Stimulated activated CD4-positive, alpha-beta T cell treated with anti-CD3 and anti-CD28 coated beads, TNF-alpha, amount 100 ng/mL, for 1 hour (primary cell): ENCODE measurements around the gene NKD2.
"Not testable (repeated sequence)": the region's sequence is repeated elsewhere in the genome, so short reads cannot be mapped to it uniquely, and the experiment has no call there.

Source experiments
- DNase-seq, 3 donors: peaks; one replicate each; pipeline ENCODE4 v3.0.0-alpha.2; 2020; ENCODE audit warnings: low read depth in 3 of 3, low spot score in 1 of 3

Gene NKD2

DNA sequence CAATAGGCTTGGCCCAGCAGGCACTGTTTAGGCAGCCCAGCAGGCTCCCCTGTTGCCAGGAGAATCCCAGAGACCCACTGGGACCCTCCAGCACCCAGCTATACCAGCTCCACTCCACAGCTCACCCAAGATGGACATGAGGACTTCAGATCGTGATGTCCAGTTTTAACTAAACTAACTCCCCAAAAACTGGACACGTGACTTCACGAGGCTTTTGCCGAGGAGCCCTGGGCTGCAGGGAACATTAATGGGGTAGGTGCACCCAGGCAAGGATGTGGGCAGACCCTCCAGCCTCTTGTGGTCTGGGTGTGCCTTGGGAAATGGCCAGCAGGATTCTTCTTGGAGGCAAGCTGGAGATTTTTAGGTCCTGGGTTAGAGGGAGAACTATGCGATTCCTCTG, 8.9 kb upstream of the NKD2 start:
- DNase-seq = no peak

DNA sequence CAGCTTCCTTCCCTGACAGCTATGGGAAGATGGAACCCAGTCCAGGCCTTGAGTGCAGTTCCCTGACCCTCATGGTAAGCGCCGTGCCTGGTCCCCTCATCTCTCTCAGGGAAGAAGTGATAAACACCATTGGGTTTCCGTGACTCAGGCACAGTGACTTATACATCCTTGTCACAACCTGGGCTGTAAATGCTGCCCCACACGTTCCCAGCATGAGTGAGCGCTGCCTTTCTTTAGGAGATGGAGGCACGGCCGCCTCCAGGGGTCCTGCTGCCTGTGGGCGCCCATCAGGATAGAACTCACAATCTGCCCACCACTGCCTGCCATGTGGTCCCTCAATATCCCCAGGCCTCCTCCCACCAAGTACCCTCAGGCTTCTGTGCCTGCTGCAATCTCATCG, 8.3 kb upstream of the NKD2 start:
- DNase-seq = no peak

DNA sequence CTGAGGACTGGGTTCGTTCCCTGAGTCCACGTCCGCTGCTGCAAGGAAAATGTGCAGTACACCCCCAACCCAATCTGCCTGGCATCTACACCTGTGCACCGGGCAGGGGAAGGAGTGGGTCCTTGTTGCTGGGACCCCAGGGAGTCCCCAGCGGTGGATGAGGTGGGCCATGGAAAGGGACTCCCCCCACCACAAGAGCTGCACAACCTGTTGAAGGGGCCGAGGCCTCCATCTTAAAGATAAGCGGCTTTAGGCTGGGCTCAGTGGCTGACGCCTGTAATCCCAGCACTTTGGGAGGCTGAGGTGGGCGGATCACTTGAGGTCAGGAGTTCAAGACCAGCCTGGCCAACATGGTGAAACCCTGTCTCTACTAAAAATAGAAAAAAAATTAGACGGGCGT, 7.8 kb upstream of the NKD2 start:
- DNase-seq = not testable (repeated sequence)

DNA sequence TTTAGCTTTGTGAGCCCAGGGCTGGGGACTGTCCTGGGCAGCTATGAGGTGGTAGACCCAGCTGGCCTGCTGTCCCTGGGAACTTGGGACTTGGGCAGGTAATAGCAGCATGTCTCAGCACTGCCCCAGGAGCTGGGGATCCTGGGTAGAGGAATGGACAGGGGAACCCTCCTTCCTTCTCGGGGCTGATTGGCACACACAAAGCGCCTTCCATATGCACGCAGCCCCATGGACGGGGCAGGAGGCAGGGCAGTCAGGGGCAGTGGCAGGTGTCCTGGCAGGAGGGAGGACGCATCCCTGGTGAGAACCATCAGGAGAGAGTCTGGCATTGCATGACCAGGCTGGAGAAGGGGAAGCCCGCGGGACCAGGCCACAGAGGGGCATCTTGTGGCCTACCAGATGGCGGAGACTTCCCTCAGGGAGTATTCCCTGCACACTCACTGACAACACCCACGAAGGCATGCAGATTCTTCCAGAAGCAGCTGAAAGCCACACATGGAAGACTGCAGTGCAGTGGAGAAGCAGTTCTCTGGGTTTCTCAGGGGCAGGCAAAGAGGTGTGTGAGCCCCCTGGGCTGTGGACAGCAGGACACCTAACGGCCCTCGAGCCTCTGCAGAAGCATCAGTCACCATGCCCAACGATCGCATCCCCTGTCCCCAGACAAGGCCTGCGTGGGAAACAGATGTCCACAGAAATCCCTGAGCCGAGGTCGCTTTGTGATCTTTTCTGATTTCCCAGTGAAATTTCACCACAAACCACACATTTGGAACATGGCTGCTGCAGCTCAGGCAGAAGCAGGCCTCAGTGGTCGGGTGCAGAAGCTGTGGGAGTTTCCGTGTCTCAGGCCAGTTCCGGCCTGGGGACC, 7.0 kb upstream of the NKD2 start:
- DNase-seq = no peak

DNA sequence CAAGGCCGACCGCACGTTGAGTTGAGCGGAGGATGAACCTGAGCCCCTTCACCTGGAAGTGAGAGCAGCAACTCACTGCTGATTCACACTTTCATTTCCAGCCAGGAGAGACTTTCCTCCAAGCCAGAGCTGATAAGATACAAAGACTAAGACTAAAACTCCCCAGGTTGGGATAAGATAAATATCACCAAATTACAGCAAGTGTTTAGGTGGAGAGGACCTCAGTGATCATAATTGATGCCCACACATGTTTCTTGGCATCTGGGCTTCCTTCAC, 6.4 kb upstream of the NKD2 start:
- no peak for DNase-seq

DNA sequence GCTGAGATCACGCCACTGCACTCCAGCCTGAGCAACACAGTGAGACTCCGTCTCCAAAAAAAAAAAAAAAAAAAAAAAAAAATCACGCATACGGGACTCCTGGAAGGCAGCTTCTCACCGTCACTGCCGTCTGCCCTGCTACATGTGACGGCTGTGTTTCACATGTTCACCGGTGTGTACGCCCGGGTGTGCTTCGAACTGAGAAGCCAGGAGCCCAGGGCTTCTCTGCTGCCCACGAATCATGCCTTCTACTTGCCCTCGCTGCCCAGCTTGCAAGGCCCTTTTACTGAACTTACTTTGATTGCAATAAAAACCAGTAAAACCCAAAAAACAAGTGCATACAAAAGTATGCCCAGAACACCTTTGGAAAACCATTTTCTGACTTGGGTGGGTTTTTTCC, 5.8 kb upstream of the NKD2 start:
- no peak for DNase-seq

DNA sequence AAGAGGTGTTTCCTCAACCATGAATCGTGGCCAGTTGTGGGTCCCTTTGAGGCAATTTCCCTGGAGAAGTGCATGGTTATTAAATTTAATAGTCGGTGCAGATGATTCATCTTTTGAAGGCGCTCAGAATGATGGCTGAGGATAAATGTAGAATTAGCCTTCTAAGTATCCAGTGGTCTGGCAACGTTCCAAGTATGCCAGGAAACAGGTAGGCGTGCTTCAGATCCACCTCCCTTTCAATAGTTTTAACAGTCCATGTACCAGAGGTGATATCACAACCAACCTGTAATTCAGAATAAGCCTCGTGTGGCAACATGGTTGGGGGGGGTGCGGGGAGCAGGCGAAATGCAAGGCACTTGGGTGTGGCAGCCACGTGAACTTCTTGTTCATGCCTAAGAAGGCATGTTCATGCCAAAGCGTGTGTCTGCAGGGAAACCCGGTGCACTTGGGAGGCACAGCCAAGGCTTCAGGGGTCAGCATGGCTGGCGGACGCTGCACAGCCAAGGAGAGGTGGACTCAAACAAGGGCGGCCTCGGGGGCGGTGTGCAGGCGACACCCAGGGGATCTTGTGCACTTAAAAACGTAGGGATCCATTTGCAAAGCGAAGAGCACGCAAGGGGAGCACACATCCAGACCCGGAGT, 5.2 kb upstream of the NKD2 start:
- no peak for DNase-seq

DNA sequence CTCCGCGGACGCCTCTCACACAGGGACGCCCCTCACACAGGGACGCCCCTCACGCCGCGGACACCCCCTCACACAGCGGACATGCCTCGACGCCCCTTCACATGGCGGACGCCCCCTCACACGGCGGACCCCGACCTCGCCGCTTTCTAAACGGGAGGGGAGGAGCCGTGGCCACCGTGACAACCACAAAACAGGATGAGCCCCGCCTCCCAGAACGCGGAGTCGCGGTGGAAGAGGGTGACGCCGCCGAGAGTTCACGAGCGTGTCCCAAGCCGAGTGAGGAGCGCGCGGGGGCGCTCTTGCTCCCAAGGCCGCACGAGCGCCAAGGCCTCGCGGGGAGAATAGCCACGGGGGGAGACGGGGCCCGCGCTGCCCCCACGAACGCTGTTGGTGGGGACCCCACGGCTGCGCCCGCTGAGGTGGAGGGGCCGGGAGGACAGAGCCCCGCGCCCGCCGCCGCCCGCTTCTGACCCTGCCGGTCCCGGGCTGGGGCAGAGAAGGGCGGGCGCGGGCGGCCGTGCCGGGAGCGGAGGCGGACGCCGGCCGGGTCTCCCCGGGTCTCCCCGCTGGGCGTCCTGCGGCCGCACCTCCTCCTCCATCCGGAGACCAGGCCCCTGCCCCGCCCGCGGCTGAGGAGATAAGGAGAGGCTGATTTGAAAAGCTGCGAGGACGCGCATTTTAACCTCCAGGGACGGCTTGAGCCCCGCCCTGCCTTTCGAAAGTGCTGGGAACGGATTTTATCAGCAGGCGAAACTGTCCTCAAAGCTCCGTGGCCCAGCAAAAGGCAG, 3.9 kb upstream of the NKD2 start:
- peak in 2 of 3 donors; percentile 19 to 20 for DNase-seq

DNA sequence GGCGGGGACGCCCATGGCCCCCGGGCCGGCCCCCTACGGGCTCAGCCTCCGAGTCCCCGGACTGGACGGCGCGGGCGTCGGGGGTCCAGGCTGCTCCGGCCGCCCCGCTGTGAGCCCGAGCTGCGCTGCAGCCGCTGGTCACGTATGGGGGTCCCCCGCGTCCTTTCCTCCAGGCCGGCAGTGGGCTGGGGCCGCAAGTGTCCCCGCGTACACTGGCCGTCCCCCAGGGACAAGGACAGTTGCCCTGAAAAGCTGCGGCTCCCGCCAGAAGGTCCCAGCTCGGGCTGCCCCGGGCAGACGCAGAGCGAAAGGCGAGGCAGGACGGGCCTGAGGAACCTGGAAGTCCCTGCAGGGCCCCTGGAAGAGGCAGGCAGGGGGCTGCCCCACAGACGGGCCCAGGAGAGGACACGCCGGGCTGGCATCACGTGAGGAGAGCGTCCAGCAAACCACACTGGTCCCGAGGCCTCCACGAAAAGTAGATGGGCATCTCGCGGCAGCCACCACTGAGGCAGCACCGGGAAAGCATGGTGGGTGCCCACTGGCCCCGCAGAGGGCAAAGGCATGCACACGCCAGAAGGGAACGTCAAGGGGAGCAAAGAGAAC, 3.3 kb upstream of the NKD2 start:
- DNase-seq = no peak

DNA sequence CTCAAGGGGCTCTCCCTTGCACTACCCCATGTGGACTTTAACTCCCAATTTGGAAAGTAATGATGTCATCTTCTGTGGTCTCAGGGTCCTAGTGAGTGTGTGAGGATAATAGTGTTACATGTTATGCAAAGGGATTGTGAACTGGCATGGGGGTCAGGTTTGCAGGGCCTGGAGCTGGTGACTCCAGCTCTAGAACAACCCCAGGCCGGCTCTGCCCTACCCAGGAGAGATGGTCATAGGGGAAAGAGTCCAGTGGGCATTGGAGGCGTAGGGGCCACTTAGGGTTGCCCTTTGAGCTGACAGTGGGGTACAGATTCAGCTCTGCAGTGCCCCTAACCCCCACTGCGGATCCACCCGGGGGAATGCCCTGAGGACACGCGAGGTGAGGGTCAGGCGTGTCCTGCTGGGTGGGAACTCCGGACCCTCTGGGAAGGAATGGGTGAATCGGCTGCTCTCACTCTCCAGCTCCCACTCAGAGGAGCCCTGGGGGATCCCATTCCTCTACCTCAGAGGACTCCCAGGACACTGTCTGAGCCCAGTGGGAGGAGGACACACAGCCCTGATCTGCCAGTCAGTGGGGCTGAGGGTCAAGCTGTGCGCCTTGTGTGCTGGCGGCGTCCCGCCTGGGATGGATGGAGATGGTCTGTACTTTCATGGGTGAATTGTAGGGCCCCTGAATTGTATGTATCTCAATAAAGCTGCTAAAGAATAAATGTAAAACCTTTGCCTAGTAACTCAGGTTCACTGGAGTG, 2.5 kb upstream of the NKD2 start:
- no peak for DNase-seq

DNA sequence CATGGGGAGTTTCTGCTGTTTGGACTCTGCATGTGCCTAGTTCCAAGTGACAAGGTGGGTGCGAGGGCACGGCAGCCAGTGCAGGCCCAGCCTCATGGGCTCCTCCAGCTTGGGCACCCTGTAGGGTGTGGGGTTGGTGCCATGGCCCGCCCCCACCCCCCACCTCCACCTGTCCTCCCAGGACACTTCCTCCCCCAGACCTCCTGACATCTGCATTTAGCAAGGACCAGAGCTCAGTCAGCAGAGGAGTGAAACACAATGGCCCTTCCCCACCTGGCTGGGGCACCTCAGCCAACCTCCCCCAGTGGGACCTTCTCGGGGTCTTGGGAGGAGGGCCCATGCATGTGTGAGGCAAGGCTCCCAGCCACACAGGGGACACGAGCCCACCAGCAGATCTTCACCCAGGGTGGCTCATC, 1.9 kb upstream of the NKD2 start:
- no peak for DNase-seq

DNA sequence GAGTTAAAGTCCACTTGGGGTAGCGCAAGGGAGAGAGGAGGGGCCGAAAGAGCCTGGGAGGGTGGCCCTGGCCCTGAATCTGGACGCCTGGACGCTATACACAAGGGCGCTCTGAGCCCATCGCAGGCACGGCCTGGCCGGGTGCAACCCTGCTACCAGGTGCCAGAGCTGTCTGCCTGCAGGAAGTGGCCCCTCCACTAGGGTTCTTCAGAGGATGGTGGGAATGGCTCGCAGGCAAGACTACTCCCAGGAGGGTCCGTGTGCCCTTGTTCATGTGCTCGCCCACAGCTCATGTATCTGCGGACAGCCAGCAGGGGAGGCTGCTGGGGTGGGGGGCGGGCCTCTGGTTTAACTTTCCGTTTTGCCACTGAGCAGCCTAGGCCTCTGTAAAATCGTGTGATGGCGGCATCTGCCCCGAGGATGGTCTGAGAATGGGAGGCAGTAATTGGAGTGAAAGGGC, 1.4 kb upstream of the NKD2 start:
- no peak for DNase-seq

DNA sequence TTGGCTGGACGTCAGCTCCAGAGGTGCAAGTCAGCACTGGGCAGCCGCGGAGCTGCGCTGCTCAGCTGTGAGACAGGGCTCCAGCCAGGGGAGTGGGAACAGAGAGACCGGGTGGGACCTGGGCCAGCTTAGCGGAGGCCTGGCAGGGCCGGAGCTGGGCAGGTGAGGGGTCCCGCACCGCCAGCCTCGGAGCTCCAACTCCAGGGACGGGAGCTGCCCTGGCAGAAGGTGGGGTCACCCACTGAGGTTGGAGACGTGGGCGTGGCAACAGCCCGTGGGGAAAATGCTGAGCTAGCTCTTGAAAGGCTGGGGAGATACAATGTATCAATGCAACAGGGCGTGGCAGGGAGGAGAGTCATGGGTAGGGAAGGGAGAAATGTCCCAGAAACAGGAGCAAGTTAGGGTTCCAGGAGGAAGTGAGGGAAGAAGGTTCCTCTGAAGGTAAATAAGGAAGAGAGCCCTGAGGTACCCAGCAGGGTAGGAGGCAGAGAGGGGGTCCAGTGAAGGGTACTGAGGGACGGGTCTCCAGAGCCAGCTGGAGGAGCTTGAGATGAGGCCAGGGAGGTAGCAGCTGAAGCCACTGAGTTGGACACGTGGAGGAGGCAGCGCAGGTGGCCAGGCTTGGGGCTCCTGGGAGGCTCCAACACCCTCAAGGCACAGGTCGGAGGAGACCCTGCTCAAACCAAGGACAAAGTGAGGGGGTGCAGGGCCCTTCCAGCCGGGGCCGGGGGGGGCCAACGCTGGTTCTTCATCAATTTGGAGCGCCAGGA, 736 bp upstream of the NKD2 start:
- DNase-seq = no peak

DNA sequence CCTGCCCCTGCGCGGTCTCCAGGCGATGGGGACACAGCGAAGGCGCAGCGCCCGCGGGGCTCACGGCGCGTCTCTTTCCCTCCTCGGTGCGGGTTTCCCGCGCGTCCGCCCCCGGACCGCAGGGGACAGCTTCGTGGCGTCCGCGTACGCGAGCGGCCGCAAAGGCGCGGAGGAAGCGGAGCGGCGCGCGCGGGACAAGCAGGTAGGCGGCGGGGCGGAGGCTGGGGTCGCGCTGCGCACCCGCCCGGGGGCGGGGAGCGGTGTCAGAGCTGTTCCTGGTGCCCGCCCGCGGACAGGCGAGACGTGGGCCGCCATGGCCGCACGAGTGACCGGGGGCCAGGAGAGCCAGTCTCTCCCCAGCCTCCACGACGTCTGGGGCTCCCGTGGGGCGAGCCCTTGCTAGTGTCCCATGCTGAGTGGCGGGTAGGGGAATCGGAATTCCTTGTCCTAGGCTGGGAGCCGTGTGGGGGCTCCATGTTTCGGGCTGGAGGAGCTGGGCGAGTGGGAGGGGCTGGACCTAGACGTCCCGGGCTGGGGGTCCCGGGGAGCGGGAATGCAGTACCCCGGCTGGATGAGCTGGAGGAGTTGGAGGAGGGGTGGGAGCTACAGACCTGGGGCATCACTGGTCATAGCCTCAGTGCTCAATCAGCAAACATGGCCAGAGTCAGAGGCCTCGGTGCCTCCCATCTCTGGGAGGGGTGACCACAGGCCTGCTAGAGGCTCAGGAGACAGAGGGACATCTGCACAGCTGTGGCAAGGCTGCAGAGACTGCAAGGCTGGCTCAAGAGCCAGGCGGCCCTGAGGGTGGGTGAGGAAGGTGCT, 968 bp downstream of the NKD2 start:
- DNase-seq = no peak

DNA sequence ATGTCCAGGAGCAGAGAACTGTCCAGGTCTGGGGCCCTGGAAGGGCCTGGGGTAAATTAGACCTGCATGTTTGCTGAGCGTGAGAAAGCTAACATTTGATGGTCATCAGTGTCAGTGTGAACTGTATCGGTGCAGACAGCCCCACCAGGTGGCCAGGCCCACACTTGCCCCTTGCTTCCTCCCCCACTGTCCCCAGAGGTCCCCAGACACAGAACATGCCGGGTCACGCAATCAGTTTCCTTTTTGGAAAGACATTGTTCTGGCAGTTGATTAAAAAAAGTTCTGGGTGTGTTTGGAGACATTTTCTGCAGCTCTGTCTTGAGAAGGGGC, 1.5 kb downstream of the NKD2 start:
- no peak for DNase-seq

DNA sequence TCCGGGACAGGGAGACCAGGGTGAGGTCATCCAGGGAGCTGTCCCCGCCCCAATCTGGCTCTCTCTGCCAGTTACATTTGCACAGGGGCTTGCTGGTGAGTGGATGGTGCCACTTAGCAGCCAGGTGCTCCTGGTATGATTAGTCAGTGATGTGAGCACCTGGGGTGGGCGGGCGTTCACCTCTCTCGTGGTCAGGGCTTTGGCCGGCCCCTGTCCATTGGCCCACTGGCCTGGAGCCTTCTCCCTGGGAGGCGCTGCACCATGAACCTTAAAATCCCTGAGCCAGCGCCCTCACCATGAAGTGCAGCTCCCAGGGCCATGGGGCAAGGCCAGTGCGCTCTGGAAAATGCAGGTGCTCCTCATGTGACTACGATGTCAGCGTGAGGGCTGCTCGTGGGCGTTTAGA, 2.0 kb downstream of the NKD2 start:
- DNase-seq = no peak

DNA sequence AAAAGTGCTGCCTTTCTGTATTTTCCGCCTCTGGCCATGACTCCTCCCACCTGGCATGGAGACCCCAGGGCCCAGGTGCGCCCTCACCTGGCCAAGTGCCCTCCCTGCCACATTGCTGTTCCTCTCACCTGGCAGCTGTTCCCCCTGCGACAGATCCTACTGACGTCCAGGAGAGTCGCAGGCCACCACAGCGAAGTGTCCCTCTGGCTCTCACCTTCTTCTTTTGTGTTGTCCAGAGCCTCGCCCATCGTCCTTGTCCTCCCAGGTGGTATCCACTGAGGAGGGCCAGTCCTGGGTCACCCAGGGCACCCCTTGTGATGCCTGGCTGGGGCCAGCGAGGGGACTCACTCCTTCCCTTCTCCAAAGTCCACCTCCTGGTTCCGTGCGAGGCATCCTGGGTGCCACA, 2.6 kb downstream of the NKD2 start:
- peak in 1 of 3 donors; percentile 31 for DNase-seq

DNA sequence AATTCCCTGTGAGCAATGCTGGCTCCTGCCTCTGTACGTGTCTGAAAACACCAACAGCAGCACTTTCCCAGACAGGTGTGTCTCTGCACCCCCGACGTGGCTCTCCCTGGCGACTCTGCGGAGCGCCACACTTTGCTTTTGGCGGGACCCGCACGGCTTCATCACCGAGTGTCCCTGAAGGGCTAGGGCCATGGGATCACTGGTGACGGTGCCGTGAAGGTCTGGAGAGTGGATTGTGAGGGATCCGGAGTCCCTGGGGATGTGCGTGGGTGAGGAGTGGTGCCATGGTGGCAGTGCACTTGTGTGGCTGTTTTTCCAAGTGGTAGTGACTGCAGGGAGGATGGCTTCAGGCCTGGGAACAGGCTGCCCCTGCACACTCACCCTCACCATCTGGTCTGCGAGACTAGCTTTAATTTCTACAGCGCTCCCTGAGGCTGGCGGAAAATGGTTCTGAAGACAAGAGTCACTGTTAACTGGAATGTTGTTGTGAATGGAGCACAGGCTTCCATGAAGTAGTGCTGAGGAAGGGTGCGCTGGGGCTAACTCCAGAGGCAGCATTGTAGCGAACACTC, 3.2 kb downstream of the NKD2 start:
- DNase-seq = no peak

DNA sequence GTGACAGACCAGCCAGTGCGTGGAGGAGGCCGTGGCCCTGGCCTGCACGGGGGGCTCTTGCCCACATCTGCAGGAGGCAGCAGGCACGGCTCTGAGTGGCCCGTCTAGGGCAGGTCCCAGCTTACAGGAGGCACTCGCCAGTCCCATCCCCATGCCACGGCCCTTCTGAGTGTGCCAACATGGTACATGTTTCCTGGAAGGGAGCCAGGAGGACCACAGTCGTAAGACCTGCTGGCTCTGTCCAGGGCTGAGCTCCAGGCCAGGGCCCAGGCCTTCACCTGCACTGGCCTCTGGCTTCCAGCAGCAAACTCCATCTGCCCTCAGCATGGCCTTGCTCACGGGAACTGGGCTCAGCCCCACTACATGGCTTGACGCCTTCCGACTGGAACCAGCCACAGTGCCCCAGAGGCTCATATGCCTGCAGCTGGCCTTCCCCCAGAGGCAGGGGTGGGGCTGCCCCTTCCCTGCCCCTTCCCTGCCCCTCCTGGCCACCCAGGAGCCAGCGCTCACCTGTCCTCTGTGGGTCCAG, 3.8 kb downstream of the NKD2 start:
- DNase-seq = no peak
